Measurements from ENCODE around the gene AJAP1. TPM values are rescaled to one million over a fixed set of nuclear protein-coding genes. Genes with fewer than 3 reads are reported as not detected.
"Not testable (repeated sequence)": the region's sequence is repeated elsewhere in the genome, so short reads cannot be mapped to it uniquely, and the experiment has no call there.

AJAP1 gene
- polyA plus RNA-seq, 3 donors from 2014 or later = not detected

DNA sequence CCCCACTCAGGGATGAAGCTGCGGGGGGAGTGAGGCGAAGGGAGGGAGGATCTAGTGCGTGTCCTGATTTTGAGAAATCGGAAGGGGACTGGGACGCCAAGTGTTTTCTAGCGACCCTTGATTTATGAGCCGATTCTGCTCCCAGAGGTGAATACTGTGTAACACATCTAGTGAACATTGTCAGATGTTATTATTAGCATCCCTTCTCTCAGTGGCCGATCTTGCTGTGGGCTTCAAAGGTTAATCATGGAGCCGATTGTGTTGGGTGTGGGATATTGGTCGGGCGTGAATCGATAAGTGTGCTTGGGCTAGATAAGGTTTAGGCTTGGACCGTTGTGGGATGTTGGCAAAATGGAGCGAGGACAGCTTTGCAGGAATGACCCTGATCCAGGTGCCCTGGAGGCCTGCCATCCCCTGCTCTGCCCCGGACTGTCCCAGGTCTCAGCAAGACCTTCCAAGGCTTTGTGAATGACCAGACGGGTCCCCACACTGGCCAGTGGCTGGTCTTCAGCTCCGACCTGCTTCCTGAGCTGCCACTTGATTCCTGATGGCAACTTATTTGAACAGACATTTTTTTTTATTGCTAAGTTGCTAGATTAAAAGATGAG lies 2.2 kb downstream of the AJAP1 start:
- H3K27ac Mint-ChIP-seq = no peak overlapping the region
- H3K36me3 Mint-ChIP-seq = no peaks in the 10 kb centered on the region
- peak overlapping the region in 1 of 5 donors; percentile 38 for H3K4me3 Mint-ChIP-seq
- peaks cover 0 to 7% of the 10 kb centered on the region in 2 donors for H3K4me1 Mint-ChIP-seq
- no peak for DNase-seq
- peaks cover 6 to 17% (median 12%) of the 10 kb centered on the region in 3 donors for H3K27me3 Mint-ChIP-seq (ENCODE audit: low read depth in 3 of 3)
- H3K9me3 Mint-ChIP-seq = peaks cover 0 to 2% (median 0%) of the 10 kb centered on the region in 6 donors

DNA sequence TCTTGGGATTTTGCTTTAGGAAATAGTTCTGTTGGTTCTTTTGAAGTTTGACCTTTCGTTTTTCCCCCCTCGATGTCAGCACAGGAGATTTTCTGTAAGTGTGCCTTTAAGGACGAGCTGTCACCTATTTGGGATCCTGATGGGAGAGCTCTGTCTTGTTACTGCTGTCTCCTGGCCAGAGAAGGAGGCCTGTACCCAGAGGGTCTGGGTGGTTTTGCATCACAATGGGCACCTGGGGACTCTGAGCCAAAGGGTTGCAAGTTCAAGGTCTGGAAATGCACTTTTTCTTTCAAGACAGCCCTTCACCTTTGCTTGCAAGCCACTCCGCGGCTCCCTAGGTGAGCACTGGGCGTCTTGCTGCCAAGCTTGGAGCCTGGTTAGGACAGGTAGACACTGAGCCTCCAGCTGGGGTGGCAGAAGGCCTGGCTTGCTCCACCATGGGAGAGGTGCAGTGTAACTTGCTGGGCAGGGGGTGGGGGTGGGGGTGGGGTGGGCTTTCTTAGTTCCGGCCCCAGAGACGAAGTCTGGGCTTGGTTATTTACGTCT lies 2.9 kb downstream of the AJAP1 start:
- H3K4me1 Mint-ChIP-seq = peaks cover 0 to 7% of the 10 kb centered on the region in 2 donors
- no peak for DNase-seq
- H3K4me3 Mint-ChIP-seq = no peak overlapping the region
- H3K9me3 Mint-ChIP-seq = peaks cover 0 to 2% (median 0%) of the 10 kb centered on the region in 6 donors
- H3K27me3 Mint-ChIP-seq (ENCODE audit: low read depth in 3 of 3) = peaks cover 7 to 18% (median 12%) of the 10 kb centered on the region in 3 donors
- H3K27ac Mint-ChIP-seq = no peak overlapping the region
- H3K36me3 Mint-ChIP-seq = no peaks in the 10 kb centered on the region

DNA sequence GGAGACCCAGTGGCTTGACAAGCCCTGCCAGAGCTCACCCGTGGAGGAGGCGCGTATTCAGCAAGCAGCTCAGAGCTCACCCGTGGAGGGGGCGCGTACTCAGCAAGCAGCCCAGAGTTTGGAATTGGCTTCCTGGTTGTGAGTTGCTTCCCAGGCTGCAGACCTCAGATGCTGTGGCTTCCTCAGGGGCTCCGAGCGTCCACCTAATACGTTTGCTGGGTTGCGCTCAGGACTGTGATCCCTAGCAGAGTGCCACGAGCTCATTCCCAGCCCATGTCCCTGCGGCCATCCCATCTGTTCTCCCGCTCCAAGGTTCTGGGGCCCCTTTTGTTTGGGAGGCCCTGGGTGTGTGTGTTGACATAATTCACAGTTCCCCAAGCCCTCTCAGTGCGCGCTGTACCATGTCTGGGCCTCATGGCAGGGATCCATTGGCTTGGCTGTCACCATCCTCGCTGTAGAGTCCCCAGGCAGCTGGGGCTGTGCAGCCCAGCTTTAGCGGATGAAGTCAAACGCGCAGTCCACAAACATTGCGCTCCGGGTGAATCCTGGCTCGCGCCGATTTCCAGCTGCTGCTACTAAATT lies 3.6 kb downstream of the AJAP1 start:
- H3K9me3 Mint-ChIP-seq = peaks cover 0 to 2% (median 0%) of the 10 kb centered on the region in 6 donors
- no peak overlapping the region for H3K4me3 Mint-ChIP-seq
- no peak for DNase-seq
- H3K4me1 Mint-ChIP-seq = peaks cover 0 to 7% of the 10 kb centered on the region in 2 donors
- no peaks in the 10 kb centered on the region for H3K36me3 Mint-ChIP-seq
- H3K27ac Mint-ChIP-seq = no peak overlapping the region
- H3K27me3 Mint-ChIP-seq (ENCODE audit: low read depth in 3 of 3) = peaks cover 8 to 20% (median 12%) of the 10 kb centered on the region in 3 donors

DNA sequence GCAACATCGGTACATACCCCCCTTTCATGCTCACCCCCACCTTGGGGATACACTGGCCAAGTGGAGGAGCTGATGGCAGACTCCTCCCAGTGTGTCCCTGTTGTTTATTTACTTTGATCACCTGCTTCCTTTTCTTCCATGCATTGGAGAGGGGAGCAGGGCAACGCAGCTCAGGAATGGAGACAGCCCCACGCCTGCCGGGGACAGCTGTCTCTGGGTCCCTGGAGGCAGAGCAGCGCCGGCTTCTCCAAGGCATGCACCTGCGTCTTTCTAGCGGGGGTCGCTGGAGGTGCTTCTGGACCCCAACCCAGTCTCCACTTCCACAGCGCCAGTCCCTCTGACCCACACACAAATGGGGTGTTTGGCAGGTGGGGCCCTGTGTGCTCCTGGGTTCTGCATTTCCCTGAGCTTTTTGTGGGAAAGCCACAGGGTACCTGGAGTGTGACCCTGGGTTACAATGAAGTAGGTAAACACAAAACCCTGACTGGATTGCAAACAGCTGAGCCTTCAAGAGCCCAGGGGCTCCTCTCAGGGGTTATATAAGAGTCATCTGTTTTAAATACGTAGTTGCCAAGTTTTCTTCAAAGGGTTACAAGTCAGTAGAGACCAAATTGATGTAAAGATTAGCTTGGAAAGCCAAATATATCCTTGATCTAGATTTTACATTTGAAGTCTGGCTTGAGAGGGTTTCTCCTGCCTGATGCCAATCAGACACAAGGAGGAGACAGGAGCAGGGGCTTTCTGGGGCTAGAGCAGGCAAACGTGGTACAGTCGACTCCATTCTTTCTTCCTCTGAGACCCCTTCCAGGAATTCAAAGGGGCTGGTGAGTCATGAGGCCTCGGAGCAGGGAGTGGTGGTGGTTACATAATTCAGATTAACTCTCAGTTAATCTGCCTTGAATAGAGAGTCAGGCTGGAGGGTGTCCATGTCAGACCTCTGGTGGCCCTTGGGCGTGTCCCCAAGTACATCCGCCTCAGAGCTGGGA lies 4.5 kb downstream of the AJAP1 start:
- Mint-ChIP-seq H3K27ac (no peak overlapping the region), H3K4me3 (no peak overlapping the region), H3K27me3 (ENCODE audit: low read depth in 3 of 3) (peaks cover 8 to 19% (median 12%) of the 10 kb centered on the region in 3 donors), H3K4me1 (peaks cover 0 to 7% of the 10 kb centered on the region in 2 donors), H3K36me3 (no peaks in the 10 kb centered on the region), H3K9me3 (peaks cover 0 to 2% (median 0%) of the 10 kb centered on the region in 6 donors)
- no peak for DNase-seq

DNA sequence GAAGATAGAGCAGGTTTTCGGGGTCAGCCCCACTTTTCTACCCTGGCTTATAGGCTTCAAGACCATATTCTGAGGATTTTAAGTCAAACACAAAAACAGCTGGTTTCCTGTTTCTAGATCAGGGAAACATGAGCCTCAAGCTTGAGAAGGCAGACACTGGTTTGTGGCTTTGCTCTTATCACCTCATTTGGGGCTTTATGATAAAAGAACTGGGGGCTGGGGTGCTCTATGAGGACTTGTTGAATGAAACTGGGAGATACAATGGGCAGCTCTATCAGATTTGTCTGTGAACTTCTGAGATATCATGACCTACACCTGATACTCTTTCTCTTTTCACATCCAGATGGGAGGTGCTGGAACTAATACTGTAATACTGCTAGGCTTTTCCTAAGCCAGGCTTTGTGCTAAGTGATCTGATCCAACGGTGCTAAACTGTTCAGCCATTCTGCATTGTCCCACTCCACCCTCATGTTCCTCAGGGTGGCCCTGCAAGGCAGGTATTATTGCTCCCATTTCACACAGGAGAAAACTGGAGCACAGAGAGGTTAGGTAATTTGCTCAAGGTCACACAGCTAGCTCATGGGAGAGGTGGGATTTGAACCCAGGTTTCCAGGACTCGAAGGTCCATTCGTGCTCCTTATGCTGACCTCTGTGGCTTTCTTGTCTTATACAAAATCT lies 6.6 kb downstream of the AJAP1 start:
- no peak for DNase-seq
- H3K4me3 Mint-ChIP-seq = no peak overlapping the region
- peaks cover 8 to 21% (median 12%) of the 10 kb centered on the region in 3 donors for H3K27me3 Mint-ChIP-seq (ENCODE audit: low read depth in 3 of 3)
- H3K4me1 Mint-ChIP-seq = peaks cover 0 to 7% of the 10 kb centered on the region in 2 donors
- H3K36me3 Mint-ChIP-seq = no peaks in the 10 kb centered on the region
- H3K9me3 Mint-ChIP-seq = peaks cover 0 to 2% (median 0%) of the 10 kb centered on the region in 6 donors
- H3K27ac Mint-ChIP-seq = no peak overlapping the region

DNA sequence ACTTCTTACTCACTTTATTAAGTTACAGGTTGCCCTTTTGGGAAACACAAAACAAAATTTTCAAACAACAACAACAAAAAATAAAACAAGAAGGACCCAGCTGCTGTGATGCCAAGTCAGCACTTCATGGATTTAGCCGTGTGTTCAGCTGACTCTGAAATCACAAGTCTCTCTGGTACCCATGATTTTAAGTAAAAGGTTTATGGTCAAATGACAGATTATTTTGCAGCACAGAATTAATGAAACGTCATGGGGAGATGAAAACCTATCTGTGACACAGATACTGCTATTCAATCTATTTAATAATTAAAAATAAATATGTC lies 7.1 kb downstream of the AJAP1 start:
- no peak overlapping the region for H3K27ac Mint-ChIP-seq
- peaks cover 4 to 18% (median 10%) of the 10 kb centered on the region in 3 donors for H3K27me3 Mint-ChIP-seq (ENCODE audit: low read depth in 3 of 3)
- H3K9me3 Mint-ChIP-seq = peaks cover 0 to 2% (median 0%) of the 10 kb centered on the region in 6 donors
- no peak overlapping the region for H3K4me3 Mint-ChIP-seq
- H3K36me3 Mint-ChIP-seq = no peaks in the 10 kb centered on the region
- DNase-seq = no peak
- H3K4me1 Mint-ChIP-seq = peaks cover 0 to 5% of the 10 kb centered on the region in 2 donors

DNA sequence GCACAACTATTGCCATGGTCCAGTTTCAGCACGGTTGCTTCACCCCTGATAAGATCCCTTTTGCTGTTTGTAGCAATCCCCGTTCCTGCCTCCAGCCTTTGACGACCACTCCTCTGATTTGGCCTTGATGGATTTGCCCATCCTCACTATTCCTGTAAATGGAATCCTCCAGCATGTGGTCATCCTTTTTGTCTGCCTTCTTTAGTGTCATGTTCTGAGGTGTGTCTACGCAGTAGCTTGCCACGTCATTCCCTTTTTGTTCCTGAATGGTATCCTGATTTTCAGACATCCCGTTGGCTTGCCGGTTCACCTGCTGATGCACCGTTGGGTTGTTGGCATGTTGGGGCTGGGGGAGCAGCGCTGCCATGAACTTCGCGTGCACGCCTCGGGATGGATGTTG lies 7.8 kb downstream of the AJAP1 start:
- no peak overlapping the region for H3K4me3 Mint-ChIP-seq
- H3K27ac Mint-ChIP-seq = no peak overlapping the region
- peaks cover 3 to 15% (median 6%) of the 10 kb centered on the region in 3 donors for H3K27me3 Mint-ChIP-seq (ENCODE audit: low read depth in 3 of 3)
- no peaks in the 10 kb centered on the region for H3K36me3 Mint-ChIP-seq
- no peak for DNase-seq
- H3K9me3 Mint-ChIP-seq = no peaks in the 10 kb centered on the region
- no peaks in the 10 kb centered on the region for H3K4me1 Mint-ChIP-seq

DNA sequence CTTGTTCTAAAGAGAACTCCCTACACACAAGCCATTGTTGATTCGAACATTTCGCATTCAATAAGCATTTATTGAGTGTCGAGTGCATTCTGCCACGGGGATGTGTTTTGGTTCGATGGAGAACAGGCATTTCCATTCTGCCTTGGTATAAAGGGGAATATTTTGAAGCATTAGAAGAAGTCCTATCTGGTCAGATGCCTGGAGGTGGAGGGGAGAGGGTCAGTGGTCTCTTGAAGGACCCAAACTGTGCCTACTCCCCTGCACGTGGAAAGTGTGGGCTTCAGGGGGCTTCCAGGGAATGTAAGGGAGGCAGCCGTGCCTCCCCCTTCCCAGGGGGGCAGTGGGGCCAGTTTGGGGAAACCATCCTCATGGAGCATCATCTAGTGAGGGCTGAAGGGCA lies 8.3 kb downstream of the AJAP1 start:
- H3K9me3 Mint-ChIP-seq = no peaks in the 10 kb centered on the region
- H3K27ac Mint-ChIP-seq = no peak overlapping the region
- DNase-seq = no peak
- H3K36me3 Mint-ChIP-seq = no peaks in the 10 kb centered on the region
- H3K4me1 Mint-ChIP-seq = no peaks in the 10 kb centered on the region
- H3K4me3 Mint-ChIP-seq = no peak overlapping the region
- H3K27me3 Mint-ChIP-seq (ENCODE audit: low read depth in 3 of 3) = peaks cover 1 to 13% (median 3%) of the 10 kb centered on the region in 3 donors

DNA sequence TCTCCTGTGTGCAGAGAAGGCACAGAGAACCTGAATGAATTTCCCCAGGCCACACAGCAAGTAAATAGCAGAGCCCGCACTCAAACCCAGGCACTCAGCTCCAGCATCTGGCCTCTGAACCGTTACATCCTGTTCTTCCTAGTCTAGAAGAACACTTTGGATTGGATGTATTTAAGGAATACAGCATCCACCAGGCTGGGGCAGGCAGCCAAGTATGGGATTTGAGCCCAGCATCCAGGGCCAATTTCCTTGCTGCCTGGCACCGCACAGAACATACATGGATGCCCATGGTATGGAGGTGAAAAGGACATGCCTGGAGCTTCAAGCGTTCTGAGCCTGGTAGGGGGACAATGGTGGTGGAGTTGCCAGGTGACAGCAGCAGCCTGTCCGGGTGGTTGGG lies 9.7 kb downstream of the AJAP1 start:
- no peak overlapping the region for H3K27ac Mint-ChIP-seq
- no peak overlapping the region for H3K4me3 Mint-ChIP-seq
- peaks cover 1 to 12% (median 3%) of the 10 kb centered on the region in 3 donors for H3K27me3 Mint-ChIP-seq (ENCODE audit: low read depth in 3 of 3)
- no peak for DNase-seq
- no peaks in the 10 kb centered on the region for H3K4me1 Mint-ChIP-seq
- H3K9me3 Mint-ChIP-seq = no peaks in the 10 kb centered on the region
- no peaks in the 10 kb centered on the region for H3K36me3 Mint-ChIP-seq

DNA sequence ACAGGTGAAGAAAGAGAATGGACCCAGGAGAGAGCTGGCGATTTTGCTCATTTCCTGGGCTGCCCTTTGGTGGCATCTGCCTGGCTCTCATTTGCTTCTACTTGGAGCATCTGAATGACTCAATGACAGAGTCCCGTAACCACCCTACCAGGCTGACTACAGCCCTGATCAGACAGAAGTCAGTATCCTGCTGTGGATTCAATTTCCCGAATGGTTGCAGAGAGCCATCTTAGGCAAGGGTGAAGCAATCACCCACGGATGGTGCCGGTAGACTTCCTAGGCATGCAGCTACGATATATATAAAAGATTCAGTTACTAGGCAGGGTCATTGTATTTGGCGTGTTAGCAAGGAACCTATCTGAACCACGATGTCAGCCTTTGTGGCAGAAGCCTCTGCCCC lies 10.2 kb downstream of the AJAP1 start:
- no peaks in the 10 kb centered on the region for H3K36me3 Mint-ChIP-seq
- no peaks in the 10 kb centered on the region for H3K9me3 Mint-ChIP-seq
- H3K27ac Mint-ChIP-seq = no peak overlapping the region
- DNase-seq = no peak
- no peaks in the 10 kb centered on the region for H3K4me1 Mint-ChIP-seq
- H3K4me3 Mint-ChIP-seq = no peak overlapping the region
- peaks cover 0 to 10% (median 1%) of the 10 kb centered on the region in 3 donors for H3K27me3 Mint-ChIP-seq (ENCODE audit: low read depth in 3 of 3)

DNA sequence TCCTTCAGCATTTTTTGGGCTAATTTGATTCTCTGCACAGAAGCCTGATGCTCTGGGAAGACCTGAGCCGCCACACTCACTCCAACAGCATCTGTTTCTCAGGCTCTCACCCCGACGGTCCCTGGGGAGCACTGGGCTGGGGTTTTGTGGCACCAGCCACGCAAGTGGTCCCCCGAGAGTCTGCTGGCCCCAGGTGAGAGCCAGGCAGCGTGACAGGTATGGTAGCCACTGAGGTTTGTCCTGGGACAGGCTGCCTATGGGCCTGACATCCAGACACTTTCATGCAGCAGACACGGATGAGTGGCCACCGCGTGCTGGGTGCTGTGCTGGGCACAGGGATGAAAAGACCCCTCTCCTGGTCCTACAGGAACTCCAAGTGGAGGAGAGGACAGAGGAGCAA lies 11.0 kb downstream of the AJAP1 start:
- Mint-ChIP-seq H3K27me3 (ENCODE audit: low read depth in 3 of 3) (peaks cover 0 to 8% (median 1%) of the 10 kb centered on the region in 3 donors), H3K4me3 (no peak overlapping the region), H3K27ac (no peak overlapping the region)

DNA sequence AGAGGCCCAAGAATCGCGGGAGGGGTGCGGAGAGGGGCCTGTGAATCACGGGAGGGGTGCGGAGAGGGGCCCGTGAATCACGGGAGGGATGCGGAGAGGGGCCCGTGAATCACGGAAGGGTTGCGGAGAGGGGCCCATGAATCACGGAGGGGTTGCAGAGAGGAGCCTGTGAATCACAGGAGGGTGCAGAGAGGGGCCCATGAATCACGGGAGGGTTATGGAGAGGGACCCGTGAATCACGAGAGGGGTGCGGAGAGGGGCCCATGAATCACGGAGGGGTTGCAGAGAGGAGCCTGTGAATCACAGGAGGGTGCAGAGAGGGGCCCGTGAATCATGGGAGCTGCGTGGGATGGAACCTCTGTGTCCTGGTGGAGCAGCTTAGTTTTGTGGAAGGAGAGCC lies 12.3 kb downstream of the AJAP1 start:
- H3K9me3 Mint-ChIP-seq; H3K27ac Mint-ChIP-seq; H3K4me3 Mint-ChIP-seq; H3K36me3 Mint-ChIP-seq; H3K27me3 Mint-ChIP-seq (ENCODE audit: low read depth in 3 of 3); H3K4me1 Mint-ChIP-seq; DNase-seq: not testable (repeated sequence)

More for the DNA sequence above, 11.0 kb downstream of the AJAP1 start:
- H3K4me1 Mint-ChIP-seq = no peaks in the 10 kb centered on the region
- DNase-seq = no peak
- no peaks in the 10 kb centered on the region for H3K9me3 Mint-ChIP-seq
- no peaks in the 10 kb centered on the region for H3K36me3 Mint-ChIP-seq
